Glutamatergic neuron (in vitro differentiated cells): ENCODE data around the gene ADGRG7. TPM values are rescaled to one million over a fixed set of nuclear protein-coding genes. Genes with fewer than 3 reads are reported as not detected.

ENCODE experiments used
- DNase-seq: peaks from one replicate; pipeline ENCODE4 v3.0.0; 2022
- H3K27ac Mint-ChIP-seq: one replicate; pipeline ENCODE4 v1.8.0; 2020; ENCODE audit warnings: mild to moderate bottlenecking, mixed read lengths, inconsistent platforms; ENCODE audit not compliant: unreplicated experiment
- H3K27me3 Mint-ChIP-seq: one replicate; pipeline ENCODE4 v1.8.0; 2020; ENCODE audit warnings: mild to moderate bottlenecking, moderate library complexity, mixed read lengths, inconsistent platforms; ENCODE audit not compliant: unreplicated experiment
- H3K36me3 Mint-ChIP-seq: one replicate; pipeline ENCODE4 v1.8.0; 2020; ENCODE audit warnings: mild to moderate bottlenecking, mixed read lengths, inconsistent platforms; ENCODE audit not compliant: unreplicated experiment
- H3K4me1 Mint-ChIP-seq: one replicate; pipeline ENCODE4 v1.8.0; 2020; ENCODE audit warnings: mild to moderate bottlenecking, low read depth, mixed read lengths, inconsistent platforms; ENCODE audit not compliant: unreplicated experiment
- H3K4me3 Mint-ChIP-seq: one replicate; pipeline ENCODE4 v1.8.0; 2020; ENCODE audit warnings: mild to moderate bottlenecking, mixed read lengths, inconsistent platforms; ENCODE audit not compliant: unreplicated experiment
- H3K9me3 Mint-ChIP-seq: one replicate; pipeline ENCODE4 v1.8.0; 2020; ENCODE audit warnings: mild to moderate bottlenecking, moderate library complexity, mixed read lengths, inconsistent platforms; ENCODE audit not compliant: unreplicated experiment
- total RNA-seq: library from RNA; stranded (reverse); fragmentation: NEBNext Ultra II Directional; extraction: Animal tissue kit (Norgen Biotek cat#: 25700); gene quantifications from one replicate; pipeline ENCODE4 v1.2.1, GENCODE V29; 2021; ENCODE audit not compliant: unreplicated experiment
- TF ChIP-seq, protein P1 (sequence below): fragments of 200-600 bp; sonication (generic); IDR thresholded peaks from one replicate; pipeline ENCODE4 v1.5.0; 2021; ENCODE audit not compliant: partially characterized antibody, unreplicated experiment

ADGRG7 gene
- total RNA-seq, 1 donor from 2014 or later = not detected

DNA sequence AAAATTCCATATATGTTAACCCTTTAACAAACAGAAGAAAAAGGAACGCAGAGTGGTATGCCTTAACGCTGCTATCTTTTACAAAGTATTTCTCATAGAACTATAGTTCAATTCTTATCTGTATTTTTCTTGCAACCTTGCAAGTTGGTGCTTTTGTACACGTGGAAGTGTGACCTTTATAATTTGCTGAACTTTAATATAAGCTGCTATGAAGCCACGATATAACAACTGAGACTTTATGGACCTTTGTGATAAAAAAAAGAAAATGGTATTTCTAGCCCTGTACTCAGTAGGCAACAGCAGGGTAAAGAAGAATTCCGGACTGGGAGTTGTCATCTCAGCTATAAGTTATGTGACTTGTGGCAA, 93.6 kb downstream of the ADGRG7 start:
- H3K27me3 Mint-ChIP-seq = no peaks in the 10 kb centered on the region
- H3K36me3 Mint-ChIP-seq = no peaks in the 10 kb centered on the region
- DNase-seq = no peak
- TF ChIP-seq, protein P1, sequence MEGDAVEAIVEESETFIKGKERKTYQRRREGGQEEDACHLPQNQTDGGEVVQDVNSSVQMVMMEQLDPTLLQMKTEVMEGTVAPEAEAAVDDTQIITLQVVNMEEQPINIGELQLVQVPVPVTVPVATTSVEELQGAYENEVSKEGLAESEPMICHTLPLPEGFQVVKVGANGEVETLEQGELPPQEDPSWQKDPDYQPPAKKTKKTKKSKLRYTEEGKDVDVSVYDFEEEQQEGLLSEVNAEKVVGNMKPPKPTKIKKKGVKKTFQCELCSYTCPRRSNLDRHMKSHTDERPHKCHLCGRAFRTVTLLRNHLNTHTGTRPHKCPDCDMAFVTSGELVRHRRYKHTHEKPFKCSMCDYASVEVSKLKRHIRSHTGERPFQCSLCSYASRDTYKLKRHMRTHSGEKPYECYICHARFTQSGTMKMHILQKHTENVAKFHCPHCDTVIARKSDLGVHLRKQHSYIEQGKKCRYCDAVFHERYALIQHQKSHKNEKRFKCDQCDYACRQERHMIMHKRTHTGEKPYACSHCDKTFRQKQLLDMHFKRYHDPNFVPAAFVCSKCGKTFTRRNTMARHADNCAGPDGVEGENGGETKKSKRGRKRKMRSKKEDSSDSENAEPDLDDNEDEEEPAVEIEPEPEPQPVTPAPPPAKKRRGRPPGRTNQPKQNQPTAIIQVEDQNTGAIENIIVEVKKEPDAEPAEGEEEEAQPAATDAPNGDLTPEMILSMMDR = no peak
- H3K4me1 Mint-ChIP-seq = no peaks in the 10 kb centered on the region
- H3K9me3 Mint-ChIP-seq = no peaks in the 10 kb centered on the region
- H3K4me3 Mint-ChIP-seq = no peak overlapping the region
- H3K27ac Mint-ChIP-seq = no peak overlapping the region

DNA sequence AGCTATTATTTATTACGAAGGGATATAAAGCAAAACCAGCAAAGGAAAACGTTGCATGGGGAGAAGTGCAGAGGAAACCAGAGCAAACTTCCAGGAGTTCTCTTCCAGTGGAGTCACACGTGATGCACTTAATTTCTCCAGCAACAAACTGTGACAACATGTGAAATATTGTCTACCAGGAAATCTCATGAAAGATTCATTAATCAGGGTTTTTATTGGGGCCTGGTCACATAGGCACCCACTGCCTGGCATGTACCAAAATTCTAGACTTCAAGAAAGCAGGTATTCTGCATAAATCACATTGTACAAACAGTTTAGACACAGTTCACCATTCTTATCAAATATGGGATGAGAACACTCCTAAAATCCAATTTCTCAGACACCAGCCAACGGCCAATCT, 94.5 kb downstream of the ADGRG7 start:
- Mint-ChIP-seq H3K27me3 (no peaks in the 10 kb centered on the region), H3K27ac (no peak overlapping the region), H3K4me3 (no peak overlapping the region), H3K36me3 (peaks cover 3% of the 10 kb centered on the region), H3K4me1 (no peaks in the 10 kb centered on the region), H3K9me3 (peaks cover 2% of the 10 kb centered on the region)
- TF ChIP-seq, protein P1 = no peak
- DNase-seq = no peak

DNA sequence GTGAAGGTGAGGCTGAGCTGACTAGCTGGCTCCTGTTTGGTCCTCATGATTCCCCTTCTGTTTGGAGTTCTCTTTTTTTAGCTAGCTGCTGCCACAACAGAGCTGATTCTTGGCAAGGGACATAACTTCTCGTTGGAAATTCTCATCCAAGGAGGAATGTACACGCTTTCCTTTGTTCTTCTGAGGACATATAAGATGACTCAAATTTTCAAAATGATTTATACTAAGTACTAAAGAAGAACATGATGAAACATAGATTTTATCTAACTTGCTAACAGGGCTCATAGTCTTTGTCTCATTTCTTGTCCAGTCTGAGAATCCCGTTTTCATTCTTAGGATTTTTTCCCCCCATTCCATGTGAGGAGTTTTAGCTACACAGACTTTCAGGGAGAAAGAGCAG, 97.0 kb downstream of the ADGRG7 start:
- H3K4me3 Mint-ChIP-seq = no peak overlapping the region
- H3K9me3 Mint-ChIP-seq = peaks cover 4% of the 10 kb centered on the region
- no peaks in the 10 kb centered on the region for H3K27me3 Mint-ChIP-seq
- peaks cover 4% of the 10 kb centered on the region for H3K36me3 Mint-ChIP-seq
- TF ChIP-seq, protein P1 = no peak
- DNase-seq = no peak
- H3K4me1 Mint-ChIP-seq = peaks cover 4% of the 10 kb centered on the region
- H3K27ac Mint-ChIP-seq = no peak overlapping the region

DNA sequence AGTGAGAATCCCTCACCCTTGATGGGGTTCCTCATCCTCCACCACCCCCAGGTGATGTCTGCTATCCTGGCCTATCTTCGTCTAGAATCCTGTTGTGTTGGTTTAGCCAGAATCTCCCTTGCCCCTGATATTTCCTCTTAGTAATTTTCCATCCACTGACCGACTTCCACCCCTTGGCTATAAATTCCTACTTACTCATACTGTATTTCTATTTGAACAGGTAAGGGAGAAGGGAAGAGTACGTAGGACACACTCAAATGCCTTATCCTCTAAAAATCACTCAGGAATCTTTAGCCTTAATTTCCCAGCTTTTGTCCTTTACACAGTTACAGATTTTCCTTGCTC, 99.2 kb downstream of the ADGRG7 start:
- Mint-ChIP-seq H3K4me3 (peak overlapping the region; percentile 80), H3K36me3 (peaks cover 4% of the 10 kb centered on the region), H3K4me1 (peaks cover 7% of the 10 kb centered on the region), H3K9me3 (peaks cover 4% of the 10 kb centered on the region), H3K27me3 (no peaks in the 10 kb centered on the region), H3K27ac (peak overlapping the region; percentile 76)
- TF ChIP-seq, protein P1 = no peak
- DNase-seq = no peak

DNA sequence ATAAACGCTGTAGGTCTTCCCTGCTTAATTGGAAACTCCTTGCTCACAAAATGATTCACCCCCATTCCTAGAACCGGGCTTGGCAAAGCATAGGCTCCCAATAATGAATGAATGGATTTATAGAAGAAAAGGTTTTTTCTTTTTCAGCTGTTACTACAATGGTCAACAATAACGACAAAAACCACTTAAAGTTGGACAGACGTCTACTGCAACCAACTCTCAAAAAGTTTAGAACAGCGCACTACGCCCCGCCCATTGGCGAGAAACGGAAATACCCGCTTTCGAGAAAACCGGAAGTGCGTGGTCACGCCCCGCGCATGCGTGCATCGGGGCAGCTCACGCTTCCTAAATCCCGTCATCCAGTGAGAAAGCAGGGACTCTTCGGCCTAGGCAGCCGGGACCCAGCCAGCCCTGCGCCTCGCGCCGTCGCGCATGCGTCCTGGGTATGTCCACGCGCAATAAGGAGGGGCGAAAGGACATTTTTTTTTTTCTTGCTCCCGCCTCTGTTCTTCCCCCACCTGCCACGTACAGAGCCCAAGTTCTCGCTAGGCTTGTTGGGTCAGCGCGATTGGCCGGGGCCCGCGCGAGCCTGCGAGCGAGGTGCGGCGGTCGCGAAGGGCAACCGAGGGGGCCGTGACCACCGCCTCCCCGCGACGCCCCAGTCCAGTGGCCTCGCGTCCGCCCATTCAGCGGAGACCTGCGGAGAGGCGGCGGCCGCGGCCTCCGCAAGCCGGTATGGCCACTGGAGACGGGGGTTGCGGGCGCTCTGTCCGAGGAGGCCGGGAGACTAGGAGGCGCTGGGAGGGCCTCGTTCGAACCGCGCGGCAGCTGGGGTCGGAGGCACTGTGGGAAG, 99.8 kb downstream of the ADGRG7 start, which contains the start of gene TFG:
TFG (plus strand) TSS at position 506 of the 853 bp plus-strand sequence. CDS start 4,192 bp downstream, outside the sequence.
- DNase-seq = peak; percentile 97
- H3K36me3 Mint-ChIP-seq = peaks cover 4% of the 10 kb centered on the region
- peaks cover 7% of the 10 kb centered on the region for H3K4me1 Mint-ChIP-seq
- no peaks in the 10 kb centered on the region for H3K27me3 Mint-ChIP-seq
- peak within 1 kb of the TSS; percentile 88 for H3K4me3 Mint-ChIP-seq
- TF ChIP-seq, protein P1 = no peak
- H3K27ac Mint-ChIP-seq = peak within 1 kb of the TSS; percentile 76
- H3K9me3 Mint-ChIP-seq = peaks cover 4% of the 10 kb centered on the region
